GM19452 (cell line): ENCODE results near the gene ACSM5.
"Not testable (repeated sequence)": the region's sequence is repeated elsewhere in the genome, so short reads cannot be mapped to it uniquely, and the experiment has no call there.

ENCODE experiments used
- ATAC-seq: cut with Tn5 transposase; IDR thresholded peaks from one replicate; pipeline ENCODE4 v1.9.1; 2021; ENCODE audit not compliant: unreplicated experiment

ACSM5 gene

GRCh38 chr16:20397468-20398074 lies 11.8 kb upstream of the ACSM5 start:
- ATAC-seq = no peak

- no peak for ATAC-seq
Observed at GRCh38 chr16:20398603-20399002, 10.7 kb upstream of the ACSM5 start.

GRCh38 chr16:20399185-20399584 lies 10.1 kb upstream of the ACSM5 start:
- ATAC-seq = no peak

- ATAC-seq = no peak
Observed at GRCh38 chr16:20401066-20401465, 8.3 kb upstream of the ACSM5 start.

GRCh38 chr16:20401475-20402016 lies 7.8 kb upstream of the ACSM5 start:
- no peak for ATAC-seq

- no peak for ATAC-seq
Observed at GRCh38 chr16:20402651-20403050, 6.7 kb upstream of the ACSM5 start.

GRCh38 chr16:20404637-20405036 lies 4.7 kb upstream of the ACSM5 start, which contains the start of gene PDILT:
TSS of gene PDILT (minus strand) at chr16:20404737. CDS start at chr16:20399300, 5,437 bp downstream.
- ATAC-seq = no peak

GRCh38 chr16:20410121-20410723 lies 888 bp downstream of the ACSM5 start:
- peak; percentile 71 for ATAC-seq

GRCh38 chr16:20411055-20411454 lies 1.7 kb downstream of the ACSM5 start:
- no peak for ATAC-seq

- no peak for ATAC-seq
Observed at GRCh38 chr16:20415541-20415940, 6.2 kb downstream of the ACSM5 start.

GRCh38 chr16:20419093-20419492 lies 9.8 kb downstream of the ACSM5 start:
- ATAC-seq = not testable (repeated sequence)

GRCh38 chr16:20421748-20422147 lies 12.4 kb downstream of the ACSM5 start:
- ATAC-seq = not testable (repeated sequence)

GRCh38 chr16:20423772-20424128 lies 14.4 kb downstream of the ACSM5 start:
- ATAC-seq = not testable (repeated sequence)

GRCh38 chr16:20424129-20424866 lies 15.0 kb downstream of the ACSM5 start:
- no peak for ATAC-seq

- ATAC-seq = not testable (repeated sequence)
Observed at GRCh38 chr16:20427401-20427797, 18.1 kb downstream of the ACSM5 start.

GRCh38 chr16:20429499-20429898 lies 20.2 kb downstream of the ACSM5 start:
- not testable (repeated sequence) for ATAC-seq

- not testable (repeated sequence) for ATAC-seq
Observed at GRCh38 chr16:20430480-20430879, 21.1 kb downstream of the ACSM5 start.

GRCh38 chr16:20430948-20431347 lies 21.6 kb downstream of the ACSM5 start:
- no peak for ATAC-seq

- not testable (repeated sequence) for ATAC-seq
Observed at GRCh38 chr16:20438950-20439349, 29.6 kb downstream of the ACSM5 start.

GRCh38 chr16:20439820-20440231 lies 30.5 kb downstream of the ACSM5 start:
- ATAC-seq = not testable (repeated sequence)

GRCh38 chr16:20440731-20441130 lies 31.4 kb downstream of the ACSM5 start:
- ATAC-seq = not testable (repeated sequence)

- no peak for ATAC-seq
Observed at GRCh38 chr16:20441191-20441590, 31.9 kb downstream of the ACSM5 start.
